HG03159 (cell line): ENCODE measurements around the gene S100A5.
"Not testable (repeated sequence)": the region's sequence is repeated elsewhere in the genome, so short reads cannot be mapped to it uniquely, and the experiment has no call there.

ENCODE experiments used
- ATAC-seq: cut with Tn5 transposase; IDR thresholded peaks from one replicate; pipeline ENCODE4 v1.9.1; 2021; ENCODE audit warnings: mild to moderate bottlenecking, moderate library complexity; ENCODE audit not compliant: unreplicated experiment

Gene S100A5

GRCh38 chr1:153535242-153536011 is 5.3 kb downstream of the S100A5 start, which contains the start of gene S100A6:
Gene S100A6 (minus strand): TSS chr1:153535991. CDS start chr1:153535339, 652 bp downstream.
- ATAC-seq = no peak

- no peak for ATAC-seq
These were observed 5.9 kb downstream of the S100A5 start for GRCh38 chr1:153534925-153535241.

- no peak for ATAC-seq
These were observed 6.4 kb downstream of the S100A5 start for GRCh38 chr1:153534226-153534924.

GRCh38 chr1:153533689-153534201 is 7.0 kb downstream of the S100A5 start:
- ATAC-seq = no peak

GRCh38 chr1:153532769-153533599 is 7.8 kb downstream of the S100A5 start:
- no peak for ATAC-seq

- no peak for ATAC-seq
These were observed 8.6 kb downstream of the S100A5 start for GRCh38 chr1:153532181-153532580.

- no peak for ATAC-seq
These were observed 9.1 kb downstream of the S100A5 start for GRCh38 chr1:153531638-153532037.

GRCh38 chr1:153527683-153528040 is 13.1 kb downstream of the S100A5 start:
- ATAC-seq = no peak

- no peak for ATAC-seq
These were observed 13.6 kb downstream of the S100A5 start for GRCh38 chr1:153527023-153527682.

- no peak for ATAC-seq
These were observed 14.6 kb downstream of the S100A5 start for GRCh38 chr1:153526132-153526543.

- ATAC-seq = no peak
These were observed 15.5 kb downstream of the S100A5 start for GRCh38 chr1:153525088-153525728.

- ATAC-seq = not testable (repeated sequence)
These were observed 18.2 kb downstream of the S100A5 start for GRCh38 chr1:153522353-153523048.

GRCh38 chr1:153521808-153522207 is 18.9 kb downstream of the S100A5 start:
- not testable (repeated sequence) for ATAC-seq

- no peak for ATAC-seq
These were observed 19.8 kb downstream of the S100A5 start for GRCh38 chr1:153520818-153521476.

GRCh38 chr1:153520137-153520691 is 20.5 kb downstream of the S100A5 start:
- ATAC-seq = not testable (repeated sequence)

- no peak for ATAC-seq
These were observed 21.5 kb downstream of the S100A5 start for GRCh38 chr1:153519242-153519641.

GRCh38 chr1:153515504-153516394 is 25.0 kb downstream of the S100A5 start:
- ATAC-seq = no peak

- ATAC-seq = no peak
These were observed 27.1 kb downstream of the S100A5 start for GRCh38 chr1:153513666-153514065.
